Measurements from ENCODE around the gene KLHL29. TPM values are rescaled to one million over a fixed set of nuclear protein-coding genes. Genes with fewer than 3 reads are reported as not detected.

The KLHL29 gene
- total RNA-seq, 1 donor from 2014 or later, result 16.3 TPM

DNA sequence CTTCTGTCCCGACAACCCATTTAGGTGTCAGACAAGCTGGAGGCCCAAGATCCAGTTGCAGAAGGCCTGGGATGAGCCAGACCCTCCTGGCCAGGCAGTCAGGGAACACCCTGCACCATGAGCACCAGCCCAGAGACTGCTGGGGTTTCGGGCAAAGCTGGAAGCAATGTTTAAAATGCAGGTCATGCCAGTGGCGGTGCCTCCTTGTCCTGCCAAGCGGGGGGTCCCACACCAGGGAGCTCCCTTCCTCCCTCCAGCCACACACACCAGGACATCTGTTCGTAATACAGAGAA lies 311.7 kb downstream of the KLHL29 start:
- no peaks in the 10 kb centered on the region for H3K4me1 ChIP-seq

DNA sequence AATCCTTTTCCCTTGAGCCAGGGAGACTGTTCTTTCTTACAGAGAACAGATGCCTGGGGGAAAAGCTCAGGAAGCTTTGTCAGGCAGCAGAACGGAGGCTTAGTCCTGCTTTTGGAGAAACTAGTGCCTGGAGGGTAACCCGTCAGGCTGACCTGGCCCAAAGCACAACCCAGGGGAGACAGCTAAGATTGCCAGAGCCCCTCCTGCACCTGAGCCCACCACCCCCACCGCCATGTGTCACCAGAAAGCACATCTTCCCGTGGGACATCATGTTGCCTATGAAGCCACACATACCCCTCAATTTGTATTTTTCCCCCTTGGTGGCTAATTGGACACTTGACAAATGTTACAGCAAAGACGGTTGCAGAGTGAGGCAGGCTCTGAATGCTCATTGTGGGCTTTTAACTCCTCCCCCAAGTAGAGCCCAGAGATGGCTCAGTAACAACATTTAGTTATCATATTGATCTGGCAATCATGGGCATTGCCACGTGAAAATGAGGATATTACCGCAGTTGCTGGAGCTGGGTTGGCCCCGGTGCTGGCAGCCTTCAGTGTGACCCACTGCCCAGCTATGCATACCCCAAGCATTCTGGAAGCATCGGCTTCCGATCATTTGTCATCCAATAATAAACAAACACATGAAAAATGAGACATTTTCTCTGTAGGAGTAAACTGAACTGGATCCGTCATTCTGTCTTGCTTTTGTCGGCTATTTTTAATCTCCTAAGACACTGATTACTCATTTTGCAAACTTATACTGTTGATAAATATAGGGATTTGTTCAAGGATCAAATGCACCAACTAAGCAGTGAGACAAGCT lies 312.5 kb downstream of the KLHL29 start:
- H3K9me3 ChIP-seq, result no peaks in the 10 kb centered on the region
- no peaks in the 10 kb centered on the region for H3K27me3 ChIP-seq
- no peak for DNase-seq (ENCODE audit: low spot score in 2 of 2)
- intact Hi-C loops (cut with DNase I), result no loop called here
- H3K4me3 ChIP-seq, result no peak overlapping the region
- TF ChIP-seq, protein P1, sequence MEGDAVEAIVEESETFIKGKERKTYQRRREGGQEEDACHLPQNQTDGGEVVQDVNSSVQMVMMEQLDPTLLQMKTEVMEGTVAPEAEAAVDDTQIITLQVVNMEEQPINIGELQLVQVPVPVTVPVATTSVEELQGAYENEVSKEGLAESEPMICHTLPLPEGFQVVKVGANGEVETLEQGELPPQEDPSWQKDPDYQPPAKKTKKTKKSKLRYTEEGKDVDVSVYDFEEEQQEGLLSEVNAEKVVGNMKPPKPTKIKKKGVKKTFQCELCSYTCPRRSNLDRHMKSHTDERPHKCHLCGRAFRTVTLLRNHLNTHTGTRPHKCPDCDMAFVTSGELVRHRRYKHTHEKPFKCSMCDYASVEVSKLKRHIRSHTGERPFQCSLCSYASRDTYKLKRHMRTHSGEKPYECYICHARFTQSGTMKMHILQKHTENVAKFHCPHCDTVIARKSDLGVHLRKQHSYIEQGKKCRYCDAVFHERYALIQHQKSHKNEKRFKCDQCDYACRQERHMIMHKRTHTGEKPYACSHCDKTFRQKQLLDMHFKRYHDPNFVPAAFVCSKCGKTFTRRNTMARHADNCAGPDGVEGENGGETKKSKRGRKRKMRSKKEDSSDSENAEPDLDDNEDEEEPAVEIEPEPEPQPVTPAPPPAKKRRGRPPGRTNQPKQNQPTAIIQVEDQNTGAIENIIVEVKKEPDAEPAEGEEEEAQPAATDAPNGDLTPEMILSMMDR (IDR thresholded peaks at IDR 0.05), result no peak
- H3K27ac ChIP-seq, result no peak overlapping the region
- no peaks in the 10 kb centered on the region for H3K4me1 ChIP-seq
- peaks cover 10 to 69% of the 10 kb centered on the region in 2 donors for H3K36me3 ChIP-seq

More for the DNA sequence above, 311.7 kb downstream of the KLHL29 start:
- Histone ChIP-seq H3K9me3 (no peaks in the 10 kb centered on the region), H3K36me3 (peaks cover 10 to 75% of the 10 kb centered on the region in 2 donors), H3K27ac (no peak overlapping the region), H3K27me3 (no peaks in the 10 kb centered on the region), H3K4me3 (no peak overlapping the region)
- TF ChIP-seq, protein P1 (IDR thresholded peaks at IDR 0.05), result no peak
- DNase-seq (ENCODE audit: low spot score in 2 of 2), result no peak
- intact Hi-C loops (cut with DNase I), result no loop called here

DNA sequence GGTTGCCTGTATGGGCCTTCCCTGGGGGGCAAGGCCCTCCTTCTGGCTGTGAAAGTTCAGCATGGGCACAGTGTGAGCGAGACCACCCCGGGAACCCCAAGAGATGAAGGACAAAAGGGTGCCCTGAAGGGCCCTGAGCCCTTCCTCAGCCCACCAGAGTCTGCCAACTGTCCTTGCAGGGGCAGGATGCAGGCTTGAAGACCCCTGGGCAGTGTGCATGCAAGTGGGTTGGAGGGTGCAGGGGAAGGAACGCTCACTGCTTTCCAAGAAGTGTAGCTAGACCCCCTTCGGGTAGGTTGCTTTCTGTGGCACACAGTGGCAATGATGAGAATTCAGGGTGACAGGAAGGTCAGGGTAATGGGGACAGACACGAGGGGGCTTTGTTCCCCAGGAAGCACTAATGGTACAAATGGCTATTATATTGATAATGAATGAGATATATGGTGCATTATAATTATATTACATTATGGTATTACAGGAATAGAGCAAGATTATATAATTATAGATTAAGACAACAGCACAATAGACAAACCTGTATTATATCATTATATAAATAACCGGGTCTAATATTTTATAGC lies 313.2 kb downstream of the KLHL29 start:
- H3K27me3 ChIP-seq, result no peaks in the 10 kb centered on the region
- H3K36me3 ChIP-seq, result peaks cover 10 to 69% of the 10 kb centered on the region in 2 donors
- H3K4me1 ChIP-seq, result no peaks in the 10 kb centered on the region
- H3K27ac ChIP-seq, result no peak overlapping the region
- DNase-seq (ENCODE audit: low spot score in 2 of 2), result no peak
- no peak overlapping the region for H3K4me3 ChIP-seq
- intact Hi-C loops (cut with DNase I), result no loop called here
- no peaks in the 10 kb centered on the region for H3K9me3 ChIP-seq
- TF ChIP-seq, protein P1 (IDR thresholded peaks at IDR 0.05), result no peak

GRCh38 chr2:23698721-23699579 lies 314.0 kb downstream of the KLHL29 start:
- Histone ChIP-seq H3K36me3 (peaks cover 14 to 69% of the 10 kb centered on the region in 2 donors), H3K9me3 (no peaks in the 10 kb centered on the region), H3K4me1 (no peaks in the 10 kb centered on the region), H3K27ac (no peak overlapping the region), H3K27me3 (no peaks in the 10 kb centered on the region), H3K4me3 (no peak overlapping the region)
- TF ChIP-seq, protein P1 (IDR thresholded peaks at IDR 0.05), result no peak
- intact Hi-C loops (cut with DNase I), result no loop called here
- DNase-seq (ENCODE audit: low spot score in 2 of 2), result no peak

DNA sequence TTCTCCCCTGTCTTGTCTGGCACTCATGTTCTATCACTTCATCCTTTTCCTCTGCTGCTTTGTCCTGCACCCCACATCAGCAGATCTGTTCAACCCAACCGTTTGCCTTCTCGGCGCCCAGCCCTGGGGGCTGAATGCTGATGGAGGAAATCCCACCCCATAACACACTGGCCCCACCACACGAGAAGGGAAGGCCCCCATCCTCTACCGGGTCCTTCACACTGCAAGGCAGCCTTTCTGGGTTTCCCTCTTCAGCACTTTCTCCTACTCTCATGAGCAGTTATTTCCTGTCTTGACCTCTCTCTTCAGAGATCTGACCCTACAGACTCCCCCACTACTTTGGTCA lies 314.6 kb downstream of the KLHL29 start:
- H3K4me3 ChIP-seq, result no peak overlapping the region
- no peaks in the 10 kb centered on the region for H3K4me1 ChIP-seq
- H3K27ac ChIP-seq, result no peak overlapping the region
- H3K27me3 ChIP-seq, result no peaks in the 10 kb centered on the region
- peaks cover 14 to 68% of the 10 kb centered on the region in 2 donors for H3K36me3 ChIP-seq
- TF ChIP-seq, protein P1 (IDR thresholded peaks at IDR 0.05), result no peak
- H3K9me3 ChIP-seq, result no peaks in the 10 kb centered on the region
- peak in 1 of 2 donors; percentile 30 for DNase-seq (ENCODE audit: low spot score in 2 of 2)
- intact Hi-C loops (cut with DNase I), result no loop called here
